Activated CD8-positive, alpha-beta memory T cell treated with anti-CD3 and anti-CD28 coated beads for 36 hours (primary cell): Measurements from ENCODE around the gene RNASE11. TPM values are rescaled to one million over a fixed set of nuclear protein-coding genes. Genes with fewer than 3 reads are reported as not detected.

Source experiments
- CTCF ChIA-PET: fragments of 350-600 bp; sonication (Branson Sonifier 250); formaldehyde crosslinking; loops from one replicate; lab custom pipeline; 2021; ENCODE audit warnings: antibody characterized with exemption; lab: Charles Lee
- POLR2A ChIA-PET: fragments of 350-600 bp; sonication (Branson Sonifier 250); formaldehyde crosslinking; loops from one replicate; lab custom pipeline; 2021; ENCODE audit warnings: antibody characterized with exemption; lab: Charles Lee
- total RNA-seq, 2 experiments: library from RNA; stranded (reverse); gene quantifications; one replicate each; pipeline ENCODE4 v1.2.3, GENCODE V29; 2021

The RNASE11 gene
- total RNA-seq, 2 experiments from 2014 or later: not detected

GRCh38 chr14:20560961-20561360 lies 26.8 kb downstream of the RNASE11 start, which contains the start of gene RNASE9:
TSS of gene RNASE9 (minus strand) at chr14:20561047.
- POLR2A ChIA-PET: no interaction called here
- CTCF ChIA-PET: no interaction called here

DNA sequence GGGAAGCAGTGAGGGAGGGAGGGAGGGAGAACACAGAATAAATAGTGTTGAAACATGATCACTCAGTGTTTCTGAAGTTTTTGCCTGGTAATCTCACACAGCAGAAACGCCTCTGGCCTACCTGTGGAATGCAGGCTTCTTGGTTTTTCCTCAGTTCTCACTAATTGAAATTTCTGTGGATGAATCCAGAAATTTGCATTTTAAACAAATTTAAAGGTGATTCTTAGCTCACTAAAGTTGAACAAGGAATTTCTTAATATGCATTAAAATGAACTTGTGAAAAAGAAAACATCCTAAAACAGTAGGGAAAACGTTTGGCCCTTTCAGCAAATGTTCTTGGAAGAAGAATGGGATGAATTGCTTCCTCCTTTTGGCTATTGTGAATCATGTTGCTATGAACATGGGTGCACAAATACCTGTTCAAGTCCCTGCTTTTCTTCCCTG lies 28.3 kb downstream of the RNASE11 start:
- ChIA-PET POLR2A (no interaction called here), CTCF (no interaction called here)

GRCh38 chr14:20557212-20557542 lies 30.6 kb downstream of the RNASE11 start:
- CTCF ChIA-PET: no interaction called here
- POLR2A ChIA-PET: no interaction called here

DNA sequence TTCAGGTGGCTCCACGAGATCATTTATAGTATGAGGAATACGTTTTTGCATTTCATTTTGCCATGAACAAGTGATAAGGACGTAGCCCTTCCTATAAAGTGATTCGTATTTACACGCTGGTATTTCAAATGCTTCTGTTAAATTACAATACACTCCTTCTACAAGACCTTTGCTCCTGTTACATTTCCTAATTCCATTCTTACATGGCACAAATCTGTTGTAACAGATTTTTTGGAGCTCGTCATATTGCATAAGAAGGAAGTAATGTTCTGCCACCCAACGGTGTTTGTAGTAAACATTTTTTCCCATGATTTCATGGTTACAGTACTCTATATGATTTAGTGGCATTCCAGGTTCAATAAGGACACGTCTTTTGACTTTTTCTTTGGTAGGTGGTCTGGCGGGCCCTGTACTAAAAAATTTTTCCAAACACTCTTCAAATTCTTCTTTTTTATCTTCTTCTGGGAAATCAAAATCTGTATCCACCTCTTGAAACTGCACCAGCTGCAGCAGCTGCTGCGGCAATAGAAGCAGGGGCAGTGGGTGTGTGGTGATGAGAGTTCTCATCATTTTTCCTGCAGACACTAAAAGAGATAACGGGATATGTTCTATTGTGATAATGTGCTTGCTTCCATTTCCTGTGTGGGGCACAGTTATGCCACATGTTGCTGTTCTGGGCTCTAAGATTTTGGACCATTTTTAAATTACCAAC lies 31.1 kb downstream of the RNASE11 start:
- CTCF ChIA-PET: no interaction called here
- POLR2A ChIA-PET: no interaction called here

DNA sequence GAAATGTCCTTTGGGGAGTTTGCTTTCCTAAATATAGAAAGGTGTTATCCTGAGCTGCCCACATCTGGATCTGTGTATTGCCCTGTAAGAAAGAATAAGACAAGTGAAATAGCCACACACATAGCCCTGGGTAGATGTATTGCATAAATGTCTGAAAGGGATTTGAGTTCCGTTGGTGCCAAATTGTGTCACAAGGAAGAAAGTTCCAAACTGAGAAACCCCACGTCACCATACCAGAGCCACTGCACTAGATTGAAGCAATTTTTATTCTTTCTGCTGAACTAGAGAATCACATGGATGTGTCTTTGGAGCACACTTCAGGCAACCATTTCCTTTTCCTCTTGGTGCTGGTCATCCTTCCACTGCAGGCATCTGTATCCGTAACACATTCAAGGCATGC lies 32.0 kb downstream of the RNASE11 start:
- ChIA-PET POLR2A (no interaction called here), CTCF (no interaction called here)

GRCh38 chr14:20553024-20553423 lies 34.8 kb downstream of the RNASE11 start:
- ChIA-PET CTCF (no interaction called here), POLR2A (no interaction called here)

- POLR2A ChIA-PET: no interaction called here
- CTCF ChIA-PET: no interaction called here
Observed at GRCh38 chr14:20551606-20552005, 36.2 kb downstream of the RNASE11 start.

GRCh38 chr14:20550926-20551325 lies 36.9 kb downstream of the RNASE11 start:
- CTCF ChIA-PET: no interaction called here
- POLR2A ChIA-PET: no interaction called here

DNA sequence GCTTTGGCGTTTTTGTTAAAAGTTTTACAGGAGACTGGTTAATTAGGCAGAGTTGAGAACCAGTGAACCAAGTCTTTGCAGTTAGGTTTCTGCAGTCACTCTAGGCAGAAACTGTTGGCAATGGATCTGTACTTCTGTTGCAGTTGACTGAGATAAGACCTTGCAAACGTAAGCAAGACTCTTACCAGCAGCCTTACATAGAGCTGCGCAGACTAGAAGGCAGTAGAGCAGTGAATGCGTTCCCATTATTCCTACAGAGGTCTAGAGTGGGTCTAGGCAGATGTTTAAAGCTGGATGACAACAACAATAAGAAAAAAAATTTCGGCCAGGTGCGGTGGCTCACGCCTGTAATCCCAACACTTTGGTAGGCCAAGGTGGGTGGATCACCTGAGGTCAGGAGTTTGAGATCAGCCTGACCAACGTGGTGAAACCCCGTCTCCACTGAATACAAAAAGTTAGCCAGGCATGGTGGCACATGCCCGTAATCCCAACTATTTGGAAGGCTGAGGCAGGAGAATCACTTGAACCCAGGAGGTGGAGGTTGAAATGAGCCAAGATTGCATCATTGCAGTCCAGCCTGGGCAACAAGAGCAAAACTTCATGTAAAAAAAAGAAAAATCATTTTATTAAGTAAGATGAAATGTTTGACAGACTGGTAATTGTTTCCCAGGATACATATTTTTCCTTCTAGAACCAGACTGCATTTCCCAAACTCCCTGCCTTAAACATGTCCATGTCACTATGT lies 39.2 kb downstream of the RNASE11 start:
- POLR2A ChIA-PET: no interaction called here
- CTCF ChIA-PET: no interaction called here

DNA sequence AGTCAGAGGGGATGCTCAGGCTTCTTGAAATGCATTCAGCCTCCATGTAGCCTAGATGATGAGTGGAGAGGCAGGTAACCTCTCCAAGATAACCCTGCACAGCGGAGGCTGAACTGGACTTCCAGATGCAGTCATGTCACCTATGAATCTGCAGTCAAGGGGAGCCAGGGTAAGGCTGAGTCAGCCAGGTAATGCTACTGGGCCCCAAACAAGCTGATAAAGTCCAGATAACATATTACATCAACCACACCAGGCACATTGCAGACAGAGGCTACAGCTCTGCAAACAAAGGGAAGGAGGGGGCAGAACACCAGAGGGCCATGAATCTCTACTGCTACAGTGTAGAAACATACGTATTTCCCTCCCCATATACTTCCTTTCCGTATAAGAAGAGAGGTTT lies 40.9 kb downstream of the RNASE11 start:
- CTCF ChIA-PET: interaction anchor here (0.6 kb wide), 1 partner anchor 124 kb away, joined by 3 read pairs; no protein-coding TSS in a partner anchor

DNA sequence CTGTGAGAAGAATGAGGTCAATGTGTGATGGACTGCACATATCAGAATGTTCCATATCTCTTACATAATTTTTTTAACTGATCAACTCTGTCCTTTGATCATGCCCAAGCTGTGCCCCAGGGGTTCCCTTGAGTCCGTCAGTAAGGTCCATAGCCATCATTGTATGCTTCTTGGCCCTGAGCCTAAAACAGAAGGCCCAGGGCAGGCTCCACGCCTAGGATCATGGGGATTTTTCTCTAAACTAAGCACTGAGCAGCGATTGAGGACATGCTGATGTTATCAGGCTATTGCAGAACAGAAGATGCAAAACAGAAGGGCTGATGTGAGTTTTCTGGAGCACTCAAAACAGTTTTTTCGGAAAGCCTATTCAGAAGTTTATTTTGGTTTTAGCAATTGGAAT lies 47.9 kb downstream of the RNASE11 start:
- CTCF ChIA-PET: no interaction called here

More for the DNA sequence above, 40.9 kb downstream of the RNASE11 start:
- POLR2A ChIA-PET: no interaction called here

More for the DNA sequence above, 47.9 kb downstream of the RNASE11 start:
- POLR2A ChIA-PET: no interaction called here

Other genes starting within 250 kb of the RNASE11 start
- 10 to 100 TPM; 40.7 to 40.9 TPM for gene PARP2, start 244.4 kb downstream of the RNASE11 start, total RNA-seq
- 10 to 100 TPM; 29.9 to 31.6 TPM for gene TEP1, start 174.5 kb downstream of the RNASE11 start, total RNA-seq
- under 1 TPM; 0.06 to 0.11 TPM for gene KLHL33, start 151.8 kb downstream of the RNASE11 start, total RNA-seq
- gene OSGEP, start 133.2 kb downstream of the RNASE11 start, total RNA-seq: 10 to 100 TPM; 54.0 to 55.4 TPM
- 100 to 1,000 TPM; 243 to 246 TPM for gene APEX1, start 132.8 kb downstream of the RNASE11 start, total RNA-seq
- gene PIP4P1, start 126.6 kb downstream of the RNASE11 start, total RNA-seq: 10 to 100 TPM; 27.1 to 28.0 TPM
- gene PNP, start 118.6 kb downstream of the RNASE11 start, total RNA-seq: 100 to 1,000 TPM; 212 to 219 TPM
- gene RNASE10, start 82.5 kb downstream of the RNASE11 start, total RNA-seq: under 1 TPM; 0.21 to 0.30 TPM
- gene RNASE9, start 27.0 kb downstream of the RNASE11 start, total RNA-seq: not detected
- gene RNASE12, start 3.4 kb upstream of the RNASE11 start, total RNA-seq: not detected
- not detected for gene OR6S1, start 53.7 kb upstream of the RNASE11 start, total RNA-seq
- gene RNASE4, start 96.6 kb upstream of the RNASE11 start, total RNA-seq: under 1 TPM; 0.10 to 0.57 TPM
- under 1 TPM; 0.34 to 0.99 TPM for gene ANG, start 100.8 kb upstream of the RNASE11 start, total RNA-seq
- not detected for gene EDDM3A, start 157.9 kb upstream of the RNASE11 start, total RNA-seq
- not detected for gene EDDM3B, start 180.4 kb upstream of the RNASE11 start, total RNA-seq
- gene RNASE6, start 193.3 kb upstream of the RNASE11 start, total RNA-seq: under 1 TPM; 0.34 to 0.40 TPM
- gene RNASE1, start 214.8 kb upstream of the RNASE11 start, total RNA-seq: not detected